H9 (cell line): Measurements from ENCODE around the gene CTDNEP1. TPM values are rescaled to one million over a fixed set of nuclear protein-coding genes. Genes with fewer than 3 reads are reported as not detected.

Experiments
- DNase-seq: peaks from one replicate; pipeline ENCODE4 v3.0.0-alpha.2; 2017
- H2AFZ ChIP-seq: one replicate; pipeline ENCODE4 v1.6.1; 2013; ENCODE audit warnings: mild to moderate bottlenecking, low read length, control low read depth, moderate library complexity
- H2AK5ac ChIP-seq: 2 replicates; pipeline ENCODE4 v1.6.1; 2013; ENCODE audit warnings: low read length, control low read depth, mixed read lengths; ENCODE audit not compliant: insufficient read length
- H2BK120ac ChIP-seq: one replicate; pipeline ENCODE4 v1.6.1; 2013; ENCODE audit warnings: low read depth, mild to moderate bottlenecking, low read length, control low read depth, inconsistent platforms; ENCODE audit not compliant: poor library complexity, severe bottlenecking
- H2BK12ac ChIP-seq: 2 replicates; pipeline ENCODE4 v1.6.1; 2013; ENCODE audit warnings: low read length, control low read depth, mixed read lengths, low read depth; ENCODE audit not compliant: insufficient read length
- H2BK15ac ChIP-seq: 2 replicates; pipeline ENCODE4 v1.6.1; 2013; ENCODE audit warnings: low read depth, low read length, control low read depth
- H2BK20ac ChIP-seq: one replicate; pipeline ENCODE4 v1.6.1; 2013; ENCODE audit warnings: low read depth, mild to moderate bottlenecking, low read length, control low read depth, inconsistent platforms; ENCODE audit not compliant: poor library complexity, severe bottlenecking
- H2BK5ac ChIP-seq: 2 replicates; pipeline ENCODE4 v1.6.1; 2013; ENCODE audit warnings: low read length, control low read depth, mixed read lengths; ENCODE audit not compliant: insufficient read length
- H3K14ac ChIP-seq: 2 replicates; pipeline ENCODE4 v1.6.1; 2013; ENCODE audit warnings: low read length, control low read depth; ENCODE audit not compliant: insufficient read depth
- H3K18ac ChIP-seq: 2 replicates; pipeline ENCODE4 v1.6.1; 2013; ENCODE audit warnings: low read depth, mild to moderate bottlenecking, mixed read lengths, low read length, control low read depth; ENCODE audit not compliant: insufficient read length
- H3K23ac ChIP-seq: 2 replicates; pipeline ENCODE4 v1.6.1; 2013; ENCODE audit warnings: low read length, control low read depth, mixed read lengths, low read depth; ENCODE audit not compliant: insufficient read length
- H3K23me2 ChIP-seq: 2 replicates; pipeline ENCODE4 v1.6.1; 2013; ENCODE audit warnings: low read depth, mild to moderate bottlenecking, mixed read lengths, low read length, control low read depth; ENCODE audit not compliant: insufficient read length, poor library complexity, severe bottlenecking
- H3K27ac ChIP-seq: 2 replicates; pipeline ENCODE4 v1.5.1; 2013; ENCODE audit warnings: low read length, control low read depth, mixed read lengths, low read depth; ENCODE audit not compliant: insufficient read length
- H3K27me3 ChIP-seq: 2 replicates; pipeline ENCODE4 v1.6.1; 2013; ENCODE audit warnings: low read length, control low read depth, inconsistent platforms; ENCODE audit not compliant: insufficient read depth
- H3K4ac ChIP-seq: 2 replicates; pipeline ENCODE4 v1.6.1; 2013; ENCODE audit warnings: low read depth, mild to moderate bottlenecking, control low read depth, inconsistent platforms, low read length, moderate library complexity
- H3K4me1 ChIP-seq: 2 replicates; pipeline ENCODE4 v1.6.1; 2013; ENCODE audit warnings: low read length, control low read depth, inconsistent platforms; ENCODE audit not compliant: insufficient read depth
- H3K4me2 ChIP-seq: 2 replicates; pipeline ENCODE4 v1.6.1; 2013; ENCODE audit warnings: low read length, control low read depth, mixed read lengths; ENCODE audit not compliant: insufficient read length, insufficient read depth
- H3K56ac ChIP-seq: 2 replicates; pipeline ENCODE4 v1.6.1; 2013; ENCODE audit warnings: low read depth, mild to moderate bottlenecking, mixed read lengths, low read length, control low read depth; ENCODE audit not compliant: insufficient read length
- H3K79me1 ChIP-seq: 2 replicates; pipeline ENCODE4 v1.6.1; 2013; ENCODE audit warnings: low read depth, mild to moderate bottlenecking, moderate library complexity, low read length, control low read depth, inconsistent platforms; ENCODE audit not compliant: insufficient read depth, poor library complexity, severe bottlenecking
- H3K79me2 ChIP-seq: 2 replicates; pipeline ENCODE4 v1.6.1; 2013; ENCODE audit warnings: low read length, control low read depth, inconsistent platforms; ENCODE audit not compliant: insufficient read depth
- H3K9ac ChIP-seq: 2 replicates; pipeline ENCODE4 v1.6.1; 2013; ENCODE audit warnings: low read length, control low read depth, mixed read lengths; ENCODE audit not compliant: insufficient read length; ENCODE audit errors: extremely low read depth
- H3K9me3 ChIP-seq: one replicate; pipeline ENCODE4 v1.6.1; 2013; ENCODE audit warnings: low read depth, low read length, inconsistent platforms; ENCODE audit not compliant: control insufficient read depth
- H3T11ph ChIP-seq: one replicate; pipeline ENCODE4 v1.6.1; 2013; ENCODE audit warnings: mild to moderate bottlenecking, low read length, control low read depth, inconsistent platforms
- H4K20me1 ChIP-seq: one replicate; pipeline ENCODE4 v1.6.1; 2013; ENCODE audit not compliant: control insufficient read depth, insufficient read length, insufficient read depth
- H4K5ac ChIP-seq: 2 replicates; pipeline ENCODE4 v1.6.1; 2013; ENCODE audit warnings: low read depth, mild to moderate bottlenecking, mixed read lengths, low read length, control low read depth; ENCODE audit not compliant: insufficient read length
- H4K8ac ChIP-seq: replicated peaks from 2 replicates; pipeline ENCODE4 v1.6.1; 2013; ENCODE audit warnings: low read length, control low read depth, mixed read lengths, low read depth; ENCODE audit not compliant: insufficient read length
- H4K91ac ChIP-seq: 2 replicates; pipeline ENCODE4 v1.6.1; 2013; ENCODE audit warnings: low read depth, mild to moderate bottlenecking, moderate library complexity, mixed read lengths, low read length, control low read depth; ENCODE audit not compliant: insufficient read length
- H3K27ac Mint-ChIP-seq, 3 experiments: 2 replicates in 2 of 3; 3 replicates in 1 of 3; pipeline ENCODE4 v1.8.0; 2020 to 2021; ENCODE audit warnings: mixed read lengths in 3 of 3, mild to moderate bottlenecking in 1 of 3, moderate library complexity in 1 of 3
- H3K27me3 Mint-ChIP-seq: 2 replicates; pipeline ENCODE4 v1.8.0; 2021; ENCODE audit warnings: low read depth, mild to moderate bottlenecking, moderate library complexity, mixed read lengths
- H3K36me3 Mint-ChIP-seq, 3 experiments: 2 replicates in 2 of 3; 3 replicates in 1 of 3; pipeline ENCODE4 v1.8.0; 2020 to 2021; ENCODE audit warnings: low read depth in 3 of 3, mixed read lengths in 3 of 3; ENCODE audit not compliant: insufficient read depth in 1 of 3
- H3K4me1 Mint-ChIP-seq, 2 experiments: 2 replicates each; pipeline ENCODE4 v1.8.0; 2020; ENCODE audit warnings: mixed read lengths in 2 of 2
- H3K4me3 Mint-ChIP-seq, 2 experiments: 2 replicates in 1 of 2; 3 replicates in 1 of 2; pipeline ENCODE4 v1.8.0; 2020 to 2021; ENCODE audit warnings: mild to moderate bottlenecking in 2 of 2, mixed read lengths in 2 of 2, moderate library complexity in 1 of 2
- H3K9me3 Mint-ChIP-seq, 2 experiments: 2 replicates in 1 of 2; 3 replicates in 1 of 2; pipeline ENCODE4 v1.8.0; 2020; ENCODE audit warnings: mild to moderate bottlenecking in 2 of 2, mixed read lengths in 2 of 2, moderate library complexity in 1 of 2
- CTCF ChIP-seq: fragments of 200-600 bp; sonication (generic); conservative IDR thresholded peaks from 3 replicates; pipeline ENCODE4 v1.8.0; 2021; ENCODE audit warnings: antibody characterized with exemption, mild to moderate bottlenecking
- WGBS: extraction: QIAGEN DNeasy Blood & Tissue Kit; methylation state at CpG from one replicate; pipeline ENCODE4 v1.1.7; 2013; ENCODE audit warnings: missing lambda C conversion rate, low lambda C conversion rate, mixed read lengths; ENCODE audit not compliant: insufficient read length; ENCODE audit errors: extremely low coverage; 5-methylcytosine and 5-hydroxymethylcytosine counted together
- total RNA-seq: library from RNA; stranded (reverse); gene quantifications from 2 replicates; pipeline ENCODE4 v1.2.1, GENCODE V29; 2021

CTDNEP1 gene
- total RNA-seq, 1 experiment from 2014 or later, result 134 TPM

- no peak overlapping the region for H3K4ac ChIP-seq
- H3K9ac ChIP-seq, result no peak overlapping the region
- H3K4me1 Mint-ChIP-seq, result peaks cover 18 to 26% of the 10 kb centered on the region in 2 experiments
- H3K18ac ChIP-seq, result no peak overlapping the region
- H2AK5ac ChIP-seq, result no peak overlapping the region
- H3K9me3 Mint-ChIP-seq, result no peaks in the 10 kb centered on the region
- no peak overlapping the region for H2AFZ ChIP-seq
- no peak overlapping the region for H4K8ac ChIP-seq
- no peak for DNase-seq
- H3K27ac Mint-ChIP-seq, result no peak overlapping the region; a peak in 1 of 7 replicates
- no peak for TF ChIP-seq CTCF
- peaks cover 25 to 54% (median 52%) of the 10 kb centered on the region in 3 experiments for H3K36me3 Mint-ChIP-seq
- H3K4me2 ChIP-seq, result no peak overlapping the region
- peaks cover 16% of the 10 kb centered on the region; the same call in 1 of the 2 replicates for H3K79me2 ChIP-seq
- H2BK20ac ChIP-seq, result no peak overlapping the region
- no peak overlapping the region for H3K14ac ChIP-seq
- no peak overlapping the region for H2BK5ac ChIP-seq
- peak overlapping the region in 1 of 2 experiments; percentile 27; a peak in 1 of 5 replicates for H3K4me3 Mint-ChIP-seq
- peaks cover 6% of the 10 kb centered on the region for H3K23me2 ChIP-seq
- H2BK15ac ChIP-seq, result no peak overlapping the region
- no peak overlapping the region for H4K5ac ChIP-seq
- H4K20me1 ChIP-seq, result no peaks in the 10 kb centered on the region
- H3K23ac ChIP-seq, result no peak overlapping the region
- H4K91ac ChIP-seq, result no peak overlapping the region
- H3K27me3 ChIP-seq, result no peaks in the 10 kb centered on the region
- H3K4me1 ChIP-seq, result no peaks in the 10 kb centered on the region; the same call in 1 of the 2 replicates
- no CpG with 5 or more reads among the region's 4 CpGs for WGBS
- H3K56ac ChIP-seq, result no peak overlapping the region
- no peak overlapping the region for H3K27ac ChIP-seq
- no peaks in the 10 kb centered on the region for H3K9me3 ChIP-seq
- no peak overlapping the region for H2BK120ac ChIP-seq
- no peak overlapping the region for H2BK12ac ChIP-seq
- H3K79me1 ChIP-seq, result peaks cover 4% of the 10 kb centered on the region
- H3T11ph ChIP-seq, result no peak overlapping the region
- no peaks in the 10 kb centered on the region; the same call in 1 of the 2 replicates for H3K27me3 Mint-ChIP-seq
Measured at GRCh38 chr17:7254511-7254910, 3.0 kb upstream of the CTDNEP1 start.
